Measurements from ENCODE around the gene CSAG3.
"Not testable (repeated sequence)": the region's sequence is repeated elsewhere in the genome, so short reads cannot be mapped to it uniquely, and the experiment has no call there.

DNA sequence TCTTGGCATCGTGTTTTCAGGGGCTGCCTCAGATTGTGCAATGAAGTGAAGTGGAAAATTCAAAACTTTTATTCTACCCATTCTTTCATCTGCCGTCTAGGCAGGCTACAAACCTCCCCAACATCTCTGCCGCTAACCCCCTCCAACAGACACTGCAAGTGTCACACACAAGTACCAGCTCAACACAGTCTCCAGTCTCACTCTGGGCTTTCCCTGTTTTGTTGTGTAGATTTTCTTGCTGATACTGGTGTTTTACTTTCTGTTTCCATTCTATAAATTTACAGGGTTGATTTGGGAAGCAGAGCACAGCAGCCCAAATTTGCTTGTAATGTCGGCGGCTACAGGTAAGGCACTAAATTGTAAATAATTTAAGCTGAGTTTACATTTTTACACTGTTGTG lies 4.1 kb upstream of the CSAG3 start:
- TF ChIP-seq CTCF, POLR2A, POLR2AphosphoS5, EP300 (IDR thresholded peaks at IDR 0.05): not testable (repeated sequence)

Data from sigmoid colon (tissue), 4 donors.